Activated T-helper 1 cell treated with anti-CD3 and anti-CD28 coated beads, Interleukin-12 subunit alpha, Interleukin-12 subunit beta, Interleukin-2, Interleukin-4 antibody, amounts not matched to agents 30 ng/mL and 10 ng/mL and 1 ng/mL, durations not matched to agents 14 hours and 24 hours and 36 hours (primary cell): ENCODE measurements around the gene P2RY6. TPM values are rescaled to one million over a fixed set of nuclear protein-coding genes. Genes with fewer than 3 reads are reported as not detected.
"Not testable (repeated sequence)": the region's sequence is repeated elsewhere in the genome, so short reads cannot be mapped to it uniquely, and the experiment has no call there.

Experiments
- DNase-seq: peaks from one replicate; pipeline ENCODE4 v3.0.0; 2021; ENCODE audit warnings: low spot score
- H3K27ac Mint-ChIP-seq: one replicate; pipeline ENCODE4 v1.8.0; 2021; ENCODE audit warnings: mild to moderate bottlenecking, mixed read lengths
- H3K27me3 Mint-ChIP-seq: one replicate; pipeline ENCODE4 v1.8.0; 2022; ENCODE audit warnings: mild to moderate bottlenecking, moderate library complexity, mixed read lengths; ENCODE audit not compliant: insufficient read depth
- H3K36me3 Mint-ChIP-seq: one replicate; pipeline ENCODE4 v1.8.0; 2021; ENCODE audit warnings: low read depth, mixed read lengths
- H3K4me1 Mint-ChIP-seq: one replicate; pipeline ENCODE4 v1.8.0; 2021; ENCODE audit warnings: low read depth, mixed read lengths
- H3K4me3 Mint-ChIP-seq: one replicate; pipeline ENCODE4 v1.8.0; 2021; ENCODE audit warnings: mild to moderate bottlenecking, moderate library complexity, mixed read lengths
- H3K9me3 Mint-ChIP-seq: one replicate; pipeline ENCODE4 v1.8.0; 2021; ENCODE audit warnings: mixed read lengths
- intact Hi-C: fragments of 100-400 bp; cut with micrococcal nuclease; formaldehyde crosslinking; loops from one replicate; pipeline ENCODE4 v1.15.1; 2024
- total RNA-seq: library from RNA; stranded (reverse); gene quantifications from 2 replicates; pipeline ENCODE4 v1.2.3, GENCODE V29; 2022

P2RY6 gene
- total RNA-seq, 1 donor from 2014 or later = not detected

- H3K36me3 Mint-ChIP-seq, H3K4me3 Mint-ChIP-seq, DNase-seq, H3K27ac Mint-ChIP-seq, intact Hi-C loops, H3K9me3 Mint-ChIP-seq, H3K4me1 Mint-ChIP-seq, H3K27me3 Mint-ChIP-seq: not testable (repeated sequence)
These were observed 39.7 kb upstream of the P2RY6 start for GRCh38 chr11:73232487-73232886.

- Mint-ChIP-seq H3K4me3 (no peak overlapping the region), H3K4me1 (no peaks in the 10 kb centered on the region), H3K9me3 (no peaks in the 10 kb centered on the region), H3K27ac (no peak overlapping the region), H3K27me3 (no peaks in the 10 kb centered on the region), H3K36me3 (no peaks in the 10 kb centered on the region)
- no peak for DNase-seq
- intact Hi-C loops = no loop called here
These were observed 38.9 kb upstream of the P2RY6 start for GRCh38 chr11:73233211-73233610.

- Mint-ChIP-seq H3K36me3 (no peaks in the 10 kb centered on the region), H3K4me1 (no peaks in the 10 kb centered on the region), H3K4me3 (no peak overlapping the region), H3K9me3 (no peaks in the 10 kb centered on the region), H3K27me3 (no peaks in the 10 kb centered on the region), H3K27ac (no peak overlapping the region)
- intact Hi-C loops = no loop called here
- DNase-seq = no peak
These were observed 38.3 kb upstream of the P2RY6 start for GRCh38 chr11:73233692-73234470.

GRCh38 chr11:73234471-73235181 lies 37.5 kb upstream of the P2RY6 start:
- H3K27ac Mint-ChIP-seq = no peak overlapping the region
- H3K4me1 Mint-ChIP-seq = no peaks in the 10 kb centered on the region
- peaks cover 3% of the 10 kb centered on the region for H3K27me3 Mint-ChIP-seq
- H3K9me3 Mint-ChIP-seq = no peaks in the 10 kb centered on the region
- H3K4me3 Mint-ChIP-seq = no peak overlapping the region
- no peaks in the 10 kb centered on the region for H3K36me3 Mint-ChIP-seq
- intact Hi-C loops = no loop called here
- no peak for DNase-seq

GRCh38 chr11:73235236-73235786 lies 36.8 kb upstream of the P2RY6 start:
- H3K4me3 Mint-ChIP-seq = no peak overlapping the region
- no peaks in the 10 kb centered on the region for H3K36me3 Mint-ChIP-seq
- no peaks in the 10 kb centered on the region for H3K4me1 Mint-ChIP-seq
- no peaks in the 10 kb centered on the region for H3K9me3 Mint-ChIP-seq
- H3K27me3 Mint-ChIP-seq = peaks cover 3% of the 10 kb centered on the region
- DNase-seq = no peak
- no peak overlapping the region for H3K27ac Mint-ChIP-seq
- intact Hi-C loops = no loop called here

GRCh38 chr11:73236205-73236765 lies 35.9 kb upstream of the P2RY6 start:
- no peaks in the 10 kb centered on the region for H3K9me3 Mint-ChIP-seq
- H3K4me1 Mint-ChIP-seq = no peaks in the 10 kb centered on the region
- H3K4me3 Mint-ChIP-seq = no peak overlapping the region
- DNase-seq = no peak
- intact Hi-C loops = no loop called here
- no peaks in the 10 kb centered on the region for H3K36me3 Mint-ChIP-seq
- H3K27me3 Mint-ChIP-seq = peaks cover 3% of the 10 kb centered on the region
- H3K27ac Mint-ChIP-seq = no peak overlapping the region

GRCh38 chr11:73236854-73237253 lies 35.3 kb upstream of the P2RY6 start:
- peaks cover 3% of the 10 kb centered on the region for H3K27me3 Mint-ChIP-seq
- DNase-seq = no peak
- H3K4me3 Mint-ChIP-seq = no peak overlapping the region
- H3K36me3 Mint-ChIP-seq = no peaks in the 10 kb centered on the region
- no peaks in the 10 kb centered on the region for H3K4me1 Mint-ChIP-seq
- no peak overlapping the region for H3K27ac Mint-ChIP-seq
- no peaks in the 10 kb centered on the region for H3K9me3 Mint-ChIP-seq
- intact Hi-C loops = no loop called here

GRCh38 chr11:73237471-73238290 lies 34.5 kb upstream of the P2RY6 start:
- Mint-ChIP-seq H3K4me1 (no peaks in the 10 kb centered on the region), H3K27ac (no peak overlapping the region), H3K36me3 (no peaks in the 10 kb centered on the region), H3K4me3 (no peak overlapping the region), H3K9me3 (no peaks in the 10 kb centered on the region), H3K27me3 (peaks cover 3% of the 10 kb centered on the region)
- intact Hi-C loops = no loop called here
- DNase-seq = no peak

- Mint-ChIP-seq H3K27me3 (peaks cover 3% of the 10 kb centered on the region), H3K4me3 (no peak overlapping the region), H3K9me3 (no peaks in the 10 kb centered on the region), H3K27ac (no peak overlapping the region), H3K4me1 (no peaks in the 10 kb centered on the region), H3K36me3 (no peaks in the 10 kb centered on the region)
- intact Hi-C loops = no loop called here
- DNase-seq = no peak
These were observed 33.0 kb upstream of the P2RY6 start for GRCh38 chr11:73239111-73239521.

- H3K27ac Mint-ChIP-seq = no peak overlapping the region
- intact Hi-C loops = loop anchor here (10.0 kb wide), 1 partner anchor 515 kb away; no protein-coding TSS in a partner anchor
- no peaks in the 10 kb centered on the region for H3K9me3 Mint-ChIP-seq
- DNase-seq = no peak
- no peaks in the 10 kb centered on the region for H3K36me3 Mint-ChIP-seq
- H3K4me3 Mint-ChIP-seq = no peak overlapping the region
- H3K4me1 Mint-ChIP-seq = no peaks in the 10 kb centered on the region
- H3K27me3 Mint-ChIP-seq = peaks cover 4% of the 10 kb centered on the region
These were observed 32.5 kb upstream of the P2RY6 start for GRCh38 chr11:73239571-73240189.

- no peaks in the 10 kb centered on the region for H3K4me1 Mint-ChIP-seq
- no peak overlapping the region for H3K27ac Mint-ChIP-seq
- no peak for DNase-seq
- H3K27me3 Mint-ChIP-seq = peaks cover 8% of the 10 kb centered on the region
- intact Hi-C loops = loop anchor here (10.0 kb wide), 1 partner anchor 515 kb away; no protein-coding TSS in a partner anchor
- H3K9me3 Mint-ChIP-seq = no peaks in the 10 kb centered on the region
- H3K36me3 Mint-ChIP-seq = no peaks in the 10 kb centered on the region
- H3K4me3 Mint-ChIP-seq = no peak overlapping the region
These were observed 31.9 kb upstream of the P2RY6 start for GRCh38 chr11:73240190-73240781.

- H3K27ac Mint-ChIP-seq = no peak overlapping the region
- intact Hi-C loops = loop anchor here (10.0 kb wide), 1 partner anchor 516 kb away; no protein-coding TSS in a partner anchor
- no peak for DNase-seq
- H3K27me3 Mint-ChIP-seq = peaks cover 9% of the 10 kb centered on the region
- H3K4me3 Mint-ChIP-seq = no peak overlapping the region
- H3K9me3 Mint-ChIP-seq = no peaks in the 10 kb centered on the region
- H3K4me1 Mint-ChIP-seq = no peaks in the 10 kb centered on the region
- H3K36me3 Mint-ChIP-seq = no peaks in the 10 kb centered on the region
These were observed 30.8 kb upstream of the P2RY6 start for GRCh38 chr11:73241300-73241699.
